Mucosa of descending colon (tissue), 3 donors: ENCODE data around the gene RAMAC. TPM values are rescaled to one million over a fixed set of nuclear protein-coding genes. Genes with fewer than 3 reads are reported as not detected.
A peak's percentile ranks its signal among the peaks of the same experiment; 100 is the strongest.
"Not testable (repeated sequence)": the region's sequence is repeated elsewhere in the genome, so short reads cannot be mapped to it uniquely, and the experiment has no call there.

Experiments
- ATAC-seq: fragments of 200-7000 bp; cut with Tn5 transposase; one replicate; pipeline ENCODE4 v1.9.1; 2020; ENCODE audit warnings: mild to moderate bottlenecking, moderate library complexity
- DNase-seq, 3 donors: peaks; one replicate each; pipeline ENCODE4 v3.0.0-alpha.2; 2020
- H3K36me3 ChIP-seq: fragments of 200-600 bp; one replicate; pipeline ENCODE4 v1.8.0; 2021; ENCODE audit warnings: low read depth, mild to moderate bottlenecking
- H3K4me1 ChIP-seq: fragments of 200-600 bp; one replicate; pipeline ENCODE4 v1.8.0; 2021; ENCODE audit warnings: low read depth, mild to moderate bottlenecking
- H3K4me3 ChIP-seq: fragments of 200-600 bp; one replicate; pipeline ENCODE4 v1.8.0; 2021; ENCODE audit warnings: mild to moderate bottlenecking
- H3K9me3 ChIP-seq: fragments of 200-600 bp; one replicate; pipeline ENCODE4 v1.8.0; 2021; ENCODE audit warnings: mild to moderate bottlenecking
- intact Hi-C, 2 donors: fragments of 100-400 bp; cut with DNase I in 1 of 2; cut with micrococcal nuclease in 1 of 2; formaldehyde crosslinking; loops; one replicate each; pipeline versions ENCODE4 v1.11.0 to v1.11.1; 2022; cut with DNase I, micrococcal nuclease
- long read RNA-seq, 2 donors: library from polyadenylated mRNA; unstranded; transcript quantifications; one replicate each; pipeline ENCODE4 v2.0.0, GENCODE V29; 2019 to 2021
- total RNA-seq, 3 donors: library from RNA; stranded (reverse); fragmentation: NEBNext Ultra II Directional in 2 of 3; extraction: Animal tissue kit (Norgen Biotek cat#: 25700) in 2 of 3; gene quantifications; one replicate each; pipeline versions ENCODE4 v1.2.1 to v1.2.4, GENCODE V29; 2021 to 2023
- TF ChIP-seq, protein P1 (sequence below): fragments of 200-600 bp; IDR thresholded peaks from one replicate; pipeline ENCODE4 v1.8.0; 2022; ENCODE audit warnings: antibody characterized with exemption, mild to moderate bottlenecking
- donor health status: DM: no; HTN: no; CAD: no; lungs with moderate emphysema.
- donor health status: DM: no; HTN: no; CAD: no.
- donor health status: DM: no; HTN: yes; CAD: no.

Gene RAMAC
- 10 to 100 TPM; 19.5 to 23.9 (median 20.6) TPM for total RNA-seq
- long read RNA-seq, donor 1, transcript RAMAC-201 (4 exons, 1,568 nt), result major isoform, 25 of 28 reads
- long read RNA-seq, donor 1, partial matches to known transcripts, result 1 of 28 reads
- long read RNA-seq, donor 1, other reads (novel, unspliced or antisense), result 2 of 28 reads
- long read RNA-seq, donor 2, transcript RAMAC-201 (4 exons, 1,568 nt), result major isoform, 35 of 35 reads
- long read RNA-seq, donor 2, partial matches to known transcripts, result 0 of 35 reads
- long read RNA-seq, donor 2, other reads (novel, unspliced or antisense), result 0 of 35 reads

DNA sequence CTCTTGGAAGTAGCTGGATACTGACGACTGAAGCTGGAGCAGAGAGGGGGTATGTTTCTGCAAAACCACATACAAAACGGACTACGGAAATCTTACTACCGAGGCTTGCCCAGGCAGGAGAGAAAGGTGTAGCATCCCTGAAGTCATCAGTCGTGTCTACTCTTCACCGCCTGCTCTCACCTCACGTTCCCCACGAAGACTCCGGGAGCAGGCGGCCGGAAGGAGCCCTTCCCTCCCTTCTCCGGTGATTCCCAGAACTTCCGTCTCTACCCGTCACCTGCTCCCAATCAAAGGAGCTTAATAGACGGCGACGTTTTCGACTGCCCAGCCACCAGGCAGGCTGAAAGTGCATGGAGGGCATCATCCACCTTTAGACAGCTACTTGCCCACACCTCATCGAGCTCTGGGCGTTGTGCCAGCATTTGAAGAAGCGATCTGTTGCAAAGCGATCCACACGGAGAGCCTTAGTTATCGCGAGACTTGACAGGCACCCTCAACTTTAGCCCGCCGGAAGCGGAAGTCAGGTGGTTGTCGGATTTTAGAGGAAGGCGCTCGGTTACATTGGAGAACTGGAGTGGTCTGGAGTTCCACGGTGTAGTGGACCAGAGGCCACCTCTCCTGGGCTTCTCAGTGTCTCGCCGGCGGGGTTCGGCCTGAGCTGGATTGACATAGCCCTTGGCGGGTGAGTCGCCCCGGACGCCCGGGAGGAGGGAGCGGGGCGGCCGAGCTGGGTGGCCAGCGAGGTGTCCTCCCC, at the start of gene RAMAC:
TSS of gene RAMAC (plus strand) at position 523 of the 754 bp plus-strand sequence. CDS start 2,809 bp downstream, outside the sequence.
- Histone ChIP-seq H3K36me3 (no peaks in the 10 kb centered on the region), H3K4me1 (peaks cover 6% of the 10 kb centered on the region), H3K9me3 (no peaks in the 10 kb centered on the region), H3K4me3 (peak within 1 kb of the TSS; percentile 52)
- ATAC-seq (peak; percentile 99), DNase-seq (peak; percentile 91 to 96 (median 93))
- intact Hi-C loops, result no loop called here
- TF ChIP-seq, protein P1, sequence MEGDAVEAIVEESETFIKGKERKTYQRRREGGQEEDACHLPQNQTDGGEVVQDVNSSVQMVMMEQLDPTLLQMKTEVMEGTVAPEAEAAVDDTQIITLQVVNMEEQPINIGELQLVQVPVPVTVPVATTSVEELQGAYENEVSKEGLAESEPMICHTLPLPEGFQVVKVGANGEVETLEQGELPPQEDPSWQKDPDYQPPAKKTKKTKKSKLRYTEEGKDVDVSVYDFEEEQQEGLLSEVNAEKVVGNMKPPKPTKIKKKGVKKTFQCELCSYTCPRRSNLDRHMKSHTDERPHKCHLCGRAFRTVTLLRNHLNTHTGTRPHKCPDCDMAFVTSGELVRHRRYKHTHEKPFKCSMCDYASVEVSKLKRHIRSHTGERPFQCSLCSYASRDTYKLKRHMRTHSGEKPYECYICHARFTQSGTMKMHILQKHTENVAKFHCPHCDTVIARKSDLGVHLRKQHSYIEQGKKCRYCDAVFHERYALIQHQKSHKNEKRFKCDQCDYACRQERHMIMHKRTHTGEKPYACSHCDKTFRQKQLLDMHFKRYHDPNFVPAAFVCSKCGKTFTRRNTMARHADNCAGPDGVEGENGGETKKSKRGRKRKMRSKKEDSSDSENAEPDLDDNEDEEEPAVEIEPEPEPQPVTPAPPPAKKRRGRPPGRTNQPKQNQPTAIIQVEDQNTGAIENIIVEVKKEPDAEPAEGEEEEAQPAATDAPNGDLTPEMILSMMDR, result no peak

DNA sequence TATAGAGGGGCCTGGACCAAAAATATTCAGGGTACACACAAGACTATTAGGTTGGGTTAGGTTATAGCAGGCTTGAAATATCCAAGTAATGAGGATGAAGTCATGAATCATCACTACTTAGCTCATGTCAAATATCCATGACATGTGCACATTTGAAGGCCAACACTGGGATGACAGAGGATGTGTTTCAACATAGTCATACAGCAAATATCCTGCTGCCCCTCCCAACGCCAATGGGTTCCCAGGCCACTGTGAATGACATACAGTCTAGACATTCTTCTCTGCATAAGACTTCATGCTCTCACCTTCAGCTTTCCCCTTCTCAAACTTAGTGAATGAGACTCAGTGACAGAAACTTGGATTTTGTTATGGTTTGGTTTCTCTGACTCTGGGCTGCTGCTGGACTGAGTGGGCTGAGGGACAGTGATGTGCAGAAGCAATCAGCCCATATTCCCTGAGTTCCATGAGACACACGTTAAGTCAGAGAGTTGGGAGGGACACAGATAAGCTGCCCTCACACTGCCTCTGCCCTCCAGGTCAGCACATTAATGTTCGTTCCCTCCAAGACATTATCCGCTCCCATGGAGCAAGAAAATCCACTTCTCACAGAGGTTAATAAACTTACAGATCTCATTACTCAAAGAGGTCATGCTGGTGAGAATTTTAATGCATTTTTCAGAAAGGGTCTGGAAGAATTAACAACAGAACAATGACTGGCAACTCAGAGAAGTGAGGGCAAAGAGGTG, 48.9 kb upstream of the RAMAC start:
- H3K4me3 ChIP-seq, result no peak overlapping the region
- intact Hi-C loops, result no loop called here
- TF ChIP-seq, protein P1, result no peak
- DNase-seq (no peak), ATAC-seq (no peak)
- no peaks in the 10 kb centered on the region for H3K4me1 ChIP-seq
- H3K9me3 ChIP-seq, result no peaks in the 10 kb centered on the region
- no peaks in the 10 kb centered on the region for H3K36me3 ChIP-seq

DNA sequence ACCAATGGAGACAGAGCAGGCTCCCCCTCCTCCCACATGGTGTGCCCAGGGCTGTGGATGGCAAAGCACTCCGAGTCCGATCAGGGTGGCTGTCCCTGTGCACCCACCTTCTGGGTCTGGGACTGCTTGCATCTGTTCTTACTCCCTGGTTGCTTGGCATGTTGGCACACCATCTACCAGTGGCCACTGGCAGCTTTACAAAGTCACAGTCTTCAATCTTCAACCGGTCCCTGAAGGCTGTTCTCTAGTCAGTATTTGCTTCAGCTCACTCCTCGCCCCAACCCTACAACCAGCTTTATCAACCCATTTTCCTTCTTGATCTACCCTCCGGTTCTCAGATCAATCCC, 48.3 kb upstream of the RAMAC start:
- intact Hi-C loops, result no loop called here
- TF ChIP-seq, protein P1, result no peak
- DNase-seq, result no peak
- Histone ChIP-seq H3K4me1 (no peaks in the 10 kb centered on the region), H3K9me3 (no peaks in the 10 kb centered on the region), H3K36me3 (no peaks in the 10 kb centered on the region), H3K4me3 (no peak overlapping the region)
- no peak for ATAC-seq

DNA sequence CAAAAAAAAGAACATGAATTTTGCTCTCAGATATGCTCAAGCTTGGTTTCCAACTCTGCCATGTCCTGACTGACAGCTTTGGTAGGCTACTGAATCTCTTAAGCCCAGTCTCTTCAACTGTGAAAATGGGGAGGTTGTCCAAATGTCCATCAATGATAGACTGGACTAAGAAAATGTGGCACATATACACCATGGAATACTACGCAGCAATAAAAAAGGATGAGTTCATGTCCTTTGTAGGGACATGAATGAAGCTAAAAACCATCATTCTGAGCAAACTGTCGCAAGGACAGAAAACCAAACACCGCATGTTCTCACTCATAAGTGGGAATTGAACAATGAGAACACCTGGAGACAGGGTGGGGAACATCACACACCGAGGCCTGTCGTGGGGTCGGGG, 46.3 kb upstream of the RAMAC start:
- H3K4me1 ChIP-seq, intact Hi-C loops, H3K36me3 ChIP-seq, ATAC-seq, H3K9me3 ChIP-seq, H3K4me3 ChIP-seq, DNase-seq: not testable (repeated sequence)

DNA sequence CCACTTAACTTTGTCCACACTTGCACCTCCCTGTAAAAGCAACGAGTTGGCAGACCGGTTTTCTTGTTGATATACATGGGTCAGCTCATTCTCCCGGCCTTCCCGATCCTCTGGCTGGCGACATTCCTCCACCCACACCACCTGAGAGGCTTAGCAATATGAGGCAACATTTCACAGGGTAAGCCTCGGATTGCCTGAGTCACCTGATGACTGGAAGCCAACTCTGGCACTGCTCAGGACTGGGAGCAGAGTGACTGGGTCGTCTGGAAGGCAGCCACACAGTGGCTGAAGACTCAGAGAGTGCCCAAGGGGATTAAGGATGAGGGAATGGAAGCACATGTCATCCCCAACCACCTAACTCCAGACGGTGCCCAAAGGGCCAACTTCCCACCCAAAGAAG, 43.3 kb upstream of the RAMAC start:
- ATAC-seq (no peak), DNase-seq (no peak)
- TF ChIP-seq, protein P1, result no peak
- intact Hi-C loops, result no loop called here
- no peak overlapping the region for H3K4me3 ChIP-seq
- H3K4me1 ChIP-seq, result no peaks in the 10 kb centered on the region
- no peaks in the 10 kb centered on the region for H3K9me3 ChIP-seq
- no peaks in the 10 kb centered on the region for H3K36me3 ChIP-seq

DNA sequence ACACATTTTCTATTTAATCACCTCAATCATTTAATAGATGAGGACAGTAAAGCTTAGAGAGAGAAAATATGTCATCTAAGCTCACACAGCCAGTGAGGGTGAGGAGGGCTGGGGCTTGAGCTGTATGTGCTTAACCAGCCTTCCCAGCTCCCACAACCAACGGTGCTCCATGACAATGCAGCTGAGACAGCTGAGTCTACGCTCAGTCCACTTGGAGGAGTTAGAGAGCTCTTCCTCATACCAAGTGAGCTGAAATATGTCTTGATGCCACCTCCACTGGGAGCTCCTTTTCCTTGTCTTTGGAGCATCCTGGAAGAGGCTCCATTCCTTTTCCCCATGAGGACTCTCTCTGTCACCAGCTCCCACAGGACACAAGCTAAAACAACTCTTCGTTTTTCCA, 42.8 kb upstream of the RAMAC start:
- no peaks in the 10 kb centered on the region for H3K9me3 ChIP-seq
- TF ChIP-seq, protein P1, result no peak
- no peak overlapping the region for H3K4me3 ChIP-seq
- DNase-seq, result no peak
- intact Hi-C loops, result no loop called here
- ATAC-seq, result no peak
- H3K36me3 ChIP-seq, result no peaks in the 10 kb centered on the region
- H3K4me1 ChIP-seq, result no peaks in the 10 kb centered on the region
